Subcutaneous adipose tissue (tissue), 4 donors: ENCODE results near the gene MICU2. TPM values are rescaled to one million over a fixed set of nuclear protein-coding genes. Genes with fewer than 3 reads are reported as not detected.

Source experiments
- CTCF ChIP-seq: fragments of 450-650 bp; IDR thresholded peaks from one replicate; pipeline ENCODE4 v1.5.1; 2016; ENCODE audit warnings: low read depth, mild to moderate bottlenecking, control low read depth, antibody characterized with exemption, moderate library complexity
- total RNA-seq, 4 donors: library from RNA; depleted of rRNA; stranded (reverse); fragments of >200 nt; gene quantifications; one replicate each; pipeline ENCODE4 v1.1.0, GENCODE V29; 2016

Gene MICU2
- total RNA-seq, 4 donors from 2014 or later, result 25.1 to 76.1 (median 40.5) TPM

DNA sequence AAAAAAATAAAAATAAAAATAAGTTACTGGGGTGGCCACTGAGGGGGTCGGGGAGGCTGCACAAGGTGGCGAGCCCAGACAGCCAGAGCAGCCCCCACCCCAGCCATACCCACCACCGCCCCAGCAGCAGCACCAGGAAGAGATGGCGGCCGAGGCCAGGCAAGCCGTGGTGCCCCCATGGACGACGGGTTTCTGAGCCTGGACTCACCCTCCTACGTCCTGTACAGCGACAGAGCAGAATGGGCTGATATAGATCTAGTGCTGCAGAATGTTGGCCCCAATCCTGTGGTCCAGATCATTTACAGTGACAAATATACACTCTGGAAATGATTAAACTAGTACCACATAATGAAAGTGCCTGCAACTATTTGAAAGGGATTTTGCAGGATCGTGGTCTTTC is 73.3 kb downstream of the MICU2 start:
- no peak for TF ChIP-seq CTCF

- TF ChIP-seq CTCF, result no peak
These were observed 74.7 kb downstream of the MICU2 start for GRCh38 chr13:21529146-21529893.

DNA sequence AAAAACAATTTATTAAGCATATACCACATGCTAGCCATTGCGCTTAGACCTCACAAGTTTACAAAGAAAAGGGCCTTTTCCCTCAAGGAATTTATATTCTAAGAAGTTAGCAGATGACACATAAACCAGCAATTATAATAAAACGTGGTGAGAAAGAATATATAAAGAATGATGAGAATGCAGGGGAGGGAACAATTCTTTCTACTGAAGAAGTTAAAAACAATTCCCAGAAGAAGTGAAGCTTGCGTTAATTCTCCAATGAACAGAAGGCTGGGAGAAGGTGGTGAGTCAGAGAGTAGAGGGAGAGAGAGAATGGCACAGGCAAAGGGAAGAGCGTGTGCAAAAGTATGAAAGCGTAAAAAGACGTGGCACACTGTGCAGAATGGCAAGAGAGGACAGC is 75.4 kb downstream of the MICU2 start:
- no peak for TF ChIP-seq CTCF

DNA sequence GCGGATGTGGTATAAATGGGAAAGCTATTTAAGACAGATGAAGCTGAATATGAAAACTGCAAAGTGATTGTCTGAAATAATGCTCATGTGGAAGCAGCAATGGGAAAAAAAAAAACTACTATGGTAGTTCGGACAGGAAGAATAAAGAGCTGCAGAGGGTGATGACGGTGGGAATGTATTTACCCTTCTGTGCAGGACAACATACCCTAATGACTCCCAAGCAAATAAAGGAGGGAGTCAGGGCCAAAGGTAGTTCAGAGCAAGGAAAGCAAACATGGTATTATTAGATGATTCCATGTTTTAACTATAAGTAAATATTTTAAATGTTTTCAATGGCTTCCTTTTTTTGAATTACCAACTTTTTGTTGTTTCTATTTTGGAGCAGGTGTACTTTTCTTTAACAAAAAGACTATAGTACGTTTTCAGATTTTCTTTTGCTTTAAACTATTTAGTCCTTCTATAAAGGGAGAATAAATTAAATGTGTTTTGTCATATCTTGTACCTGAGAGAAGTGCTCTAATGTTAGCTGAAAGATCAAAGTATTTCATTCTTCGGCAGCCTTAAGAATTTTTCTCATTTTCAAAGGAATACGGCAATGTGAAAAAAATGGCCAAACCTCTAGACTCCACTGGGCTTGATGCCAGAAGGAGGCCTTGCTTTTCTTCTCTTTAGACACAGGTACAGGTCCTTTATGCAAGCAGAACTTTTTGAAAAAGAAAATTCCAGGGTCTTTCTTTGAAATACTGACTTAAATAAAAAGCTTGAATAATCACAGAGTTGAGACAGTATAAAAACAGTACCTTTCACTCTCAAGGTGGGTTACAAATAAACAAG is 77.0 kb downstream of the MICU2 start:
- TF ChIP-seq CTCF, result no peak

- TF ChIP-seq CTCF, result no peak
These were observed 81.1 kb downstream of the MICU2 start for GRCh38 chr13:21522847-21523246.

DNA sequence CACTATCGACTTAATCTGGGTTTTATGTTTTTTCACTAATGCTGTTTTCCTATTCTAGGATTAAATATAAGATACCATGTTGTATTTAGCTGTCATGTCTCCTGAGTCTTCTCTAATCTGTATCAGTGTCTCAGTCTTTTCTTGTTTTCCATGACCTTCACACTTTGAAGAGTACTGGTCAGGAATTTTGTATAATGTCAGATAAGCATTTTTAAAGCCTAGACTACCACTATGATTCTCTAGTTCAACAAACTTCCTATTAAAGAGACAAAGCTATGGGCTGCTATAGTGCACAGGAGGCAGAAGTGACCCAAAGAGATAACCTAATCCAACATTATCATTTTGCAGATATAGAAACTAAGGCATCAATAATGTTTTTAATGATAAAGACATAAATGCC is 81.8 kb downstream of the MICU2 start:
- no peak for TF ChIP-seq CTCF

GRCh38 chr13:21518617-21519144 is 85.3 kb downstream of the MICU2 start:
- TF ChIP-seq CTCF, result no peak
